Measurements from ENCODE around the gene IL27RA. TPM values are rescaled to one million over a fixed set of nuclear protein-coding genes. Genes with fewer than 3 reads are reported as not detected.

IL27RA gene
- total RNA-seq, 1 experiment from 2014 or later: 7.0 TPM

- intact Hi-C loops (cut with micrococcal nuclease; ENCODE audit: unreplicated experiment): no loop called here
- CTCF ChIA-PET: no interaction called here
- Mint-ChIP-seq H3K27ac (ENCODE audit: unreplicated experiment) (no peak overlapping the region), H3K27me3 (ENCODE audit: unreplicated experiment) (no peaks in the 10 kb centered on the region), H3K36me3 (ENCODE audit: insufficient read depth, unreplicated experiment) (peaks cover 12% of the 10 kb centered on the region), H3K4me1 (ENCODE audit: low read depth, unreplicated experiment) (no peaks in the 10 kb centered on the region), H3K9me3 (ENCODE audit: low read depth, unreplicated experiment) (no peaks in the 10 kb centered on the region), H3K4me3 (ENCODE audit: low read depth, unreplicated experiment) (no peak overlapping the region)
- TF ChIP-seq CTCF (IDR thresholded peaks at IDR 0.05; ENCODE audit: unreplicated experiment): no peak
- no peak for DNase-seq
- no TSS peak for BruUV-seq (replicated peaks)
Observed at GRCh38 chr19:14063105-14063504, 31.5 kb downstream of the IL27RA start.

DNA sequence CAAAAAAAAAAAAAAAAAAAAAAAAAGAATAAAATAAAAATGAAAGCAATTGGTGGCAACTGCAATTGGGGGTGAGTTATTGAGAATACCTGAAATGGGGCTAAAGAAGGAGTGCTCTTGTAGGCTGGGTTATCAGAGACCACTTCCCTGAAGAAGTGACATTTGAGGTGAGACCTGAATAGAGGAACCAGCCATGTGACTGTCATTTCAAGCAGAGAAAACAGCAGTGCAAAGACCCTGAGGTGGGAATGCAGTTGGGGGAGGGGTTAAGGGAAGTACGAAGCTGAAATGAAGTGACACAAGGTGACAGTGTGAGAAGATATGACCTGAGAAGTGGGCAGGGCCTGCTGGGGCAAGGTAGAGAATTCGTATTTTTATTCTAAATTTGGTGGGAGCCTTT lies 34.6 kb downstream of the IL27RA start:
- no TSS peak for BruUV-seq (replicated peaks)
- no peaks in the 10 kb centered on the region for H3K4me1 Mint-ChIP-seq (ENCODE audit: low read depth, unreplicated experiment)
- no peak for DNase-seq
- CTCF ChIA-PET: no interaction called here
- H3K36me3 Mint-ChIP-seq (ENCODE audit: insufficient read depth, unreplicated experiment): peaks cover 10% of the 10 kb centered on the region
- no peak for TF ChIP-seq CTCF (IDR thresholded peaks at IDR 0.05; ENCODE audit: unreplicated experiment)
- H3K9me3 Mint-ChIP-seq (ENCODE audit: low read depth, unreplicated experiment): no peaks in the 10 kb centered on the region
- intact Hi-C loops (cut with micrococcal nuclease; ENCODE audit: unreplicated experiment): no loop called here
- H3K4me3 Mint-ChIP-seq (ENCODE audit: low read depth, unreplicated experiment): no peak overlapping the region
- no peaks in the 10 kb centered on the region for H3K27me3 Mint-ChIP-seq (ENCODE audit: unreplicated experiment)
- peak overlapping the region; percentile 15 for H3K27ac Mint-ChIP-seq (ENCODE audit: unreplicated experiment)

- H3K27me3 Mint-ChIP-seq (ENCODE audit: unreplicated experiment): no peaks in the 10 kb centered on the region
- no peak overlapping the region for H3K27ac Mint-ChIP-seq (ENCODE audit: unreplicated experiment)
- intact Hi-C loops (cut with micrococcal nuclease; ENCODE audit: unreplicated experiment): no loop called here
- no peaks in the 10 kb centered on the region for H3K4me1 Mint-ChIP-seq (ENCODE audit: low read depth, unreplicated experiment)
- no peak for TF ChIP-seq CTCF (IDR thresholded peaks at IDR 0.05; ENCODE audit: unreplicated experiment)
- CTCF ChIA-PET: interaction anchor here (1.8 kb wide), 2 partner anchors 38 to 66 kb away, joined by 7 read pairs; partner anchors contain the start of genes ASF1B and IL27RA
- no peak overlapping the region for H3K4me3 Mint-ChIP-seq (ENCODE audit: low read depth, unreplicated experiment)
- H3K9me3 Mint-ChIP-seq (ENCODE audit: low read depth, unreplicated experiment): no peaks in the 10 kb centered on the region
- no peak for DNase-seq
- H3K36me3 Mint-ChIP-seq (ENCODE audit: insufficient read depth, unreplicated experiment): peaks cover 27% of the 10 kb centered on the region
- BruUV-seq (replicated peaks): no TSS peak
Observed at GRCh38 chr19:14070268-14071050, 38.9 kb downstream of the IL27RA start.

GRCh38 chr19:14072535-14073260 lies 41.1 kb downstream of the IL27RA start, which contains the start of gene MISP3:
Gene MISP3, plus strand, starts transcription at chr19:14072786. Its CDS starts 524 bp downstream, at chr19:14073310.
- DNase-seq: peak; percentile 72
- Mint-ChIP-seq H3K4me1 (ENCODE audit: low read depth, unreplicated experiment) (no peaks in the 10 kb centered on the region), H3K36me3 (ENCODE audit: insufficient read depth, unreplicated experiment) (peaks cover 27% of the 10 kb centered on the region), H3K9me3 (ENCODE audit: low read depth, unreplicated experiment) (no peaks in the 10 kb centered on the region), H3K27me3 (ENCODE audit: unreplicated experiment) (no peaks in the 10 kb centered on the region), H3K4me3 (ENCODE audit: low read depth, unreplicated experiment) (peak within 1 kb of the TSS; percentile 92), H3K27ac (ENCODE audit: unreplicated experiment) (peak within 1 kb of the TSS; percentile 67)
- TF ChIP-seq CTCF (IDR thresholded peaks at IDR 0.05; ENCODE audit: unreplicated experiment): no peak
- TSS peak; percentile 40 for BruUV-seq (replicated peaks)
- CTCF ChIA-PET: interaction anchor here (0.5 to 1.8 kb wide), 5 partner anchors 41 to 954 kb away, joined by 3 to 8 read pairs (median 7); partner anchors contain the start of genes ASF1B and IL27RA
- intact Hi-C loops (cut with micrococcal nuclease; ENCODE audit: unreplicated experiment): loop anchor here (2.0 kb wide), 1 partner anchor 192 kb away; no protein-coding TSS in a partner anchor

Data from Calu3 (cell line).